Measurements from ENCODE around the gene LGALS7.
"Not testable (repeated sequence)": the region's sequence is repeated elsewhere in the genome, so short reads cannot be mapped to it uniquely, and the experiment has no call there.

Gene LGALS7

GRCh38 chr19:38773469-38774177, at the start of gene LGALS7:
LGALS7 (minus strand) TSS chr19:38773517; CDS start chr19:38773492, 25 bp downstream.
- DNase-seq, result no peak

- not testable (repeated sequence) for DNase-seq
Measured at GRCh38 chr19:38821230-38821825, 48.0 kb upstream of the LGALS7 start.

- no peak for DNase-seq
Measured at GRCh38 chr19:38819231-38819920, 46.1 kb upstream of the LGALS7 start.

DNA sequence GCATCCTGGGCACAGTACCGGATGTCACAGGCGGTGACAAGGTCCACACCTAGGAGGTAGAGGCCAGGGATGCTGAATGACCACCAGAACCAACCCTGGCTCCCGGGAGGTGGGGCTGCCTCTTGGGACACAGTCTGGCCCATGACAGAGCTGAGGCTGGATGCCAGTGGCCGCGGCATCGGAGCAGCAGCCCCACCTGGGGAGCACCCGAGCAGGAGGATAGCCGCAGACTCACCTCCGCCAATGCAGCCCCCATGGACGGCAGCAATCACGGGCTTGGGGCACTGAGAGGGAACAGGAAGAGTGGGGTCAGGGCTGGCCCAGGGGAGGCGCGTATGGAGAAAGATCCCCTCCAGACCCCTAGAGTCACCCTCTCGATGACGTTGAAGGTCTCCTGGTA, 43.8 kb upstream of the LGALS7 start:
- no peak for DNase-seq

- no peak for DNase-seq
Measured at GRCh38 chr19:38816131-38816750, 42.9 kb upstream of the LGALS7 start.

DNA sequence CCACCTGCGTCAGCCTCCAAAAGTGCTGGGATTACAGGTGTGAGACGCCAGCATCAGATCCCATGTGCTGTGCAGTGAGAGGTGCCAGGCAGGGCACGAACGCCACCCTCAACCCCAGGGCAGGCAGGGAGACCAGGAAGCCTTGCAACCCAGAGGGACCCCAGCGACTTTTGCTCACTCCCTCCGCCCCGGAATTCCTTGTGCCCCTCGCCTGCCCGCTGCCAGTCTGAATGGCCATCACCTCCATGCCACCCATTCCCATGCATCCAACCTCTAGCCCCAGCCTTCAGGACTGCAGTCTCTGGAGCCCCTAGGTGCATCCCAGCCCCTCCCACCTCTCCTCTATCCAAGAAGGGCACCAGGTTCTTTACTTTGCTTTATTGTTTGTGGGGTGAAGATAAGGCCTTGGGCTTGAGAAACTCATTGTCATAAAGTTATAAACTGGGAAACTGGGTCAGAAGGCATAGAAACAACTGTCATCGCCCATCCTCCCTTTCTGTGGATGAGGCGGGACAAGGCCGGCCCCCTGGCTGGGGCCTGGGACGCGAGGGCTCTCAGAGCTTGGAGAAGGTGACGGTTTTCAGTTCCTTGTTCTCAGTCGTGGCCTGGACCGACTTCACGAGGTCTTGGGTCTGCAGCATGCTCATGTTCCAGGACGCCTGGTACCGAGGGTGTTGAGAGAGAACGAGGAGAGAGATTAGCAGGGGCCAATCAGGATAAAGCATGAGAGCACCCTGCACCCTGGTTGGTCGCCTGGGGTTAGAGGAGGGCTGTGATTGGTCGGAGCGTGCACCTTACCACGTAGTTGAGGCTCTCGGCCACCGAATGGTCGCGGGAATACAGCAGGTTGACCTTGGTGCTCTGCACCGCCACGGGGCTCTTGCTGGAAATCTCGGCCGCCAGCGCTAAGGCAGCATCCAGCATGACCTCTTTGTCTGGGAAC, 42.0 kb upstream of the LGALS7 start:
- DNase-seq, result no peak

- not testable (repeated sequence) for DNase-seq
Measured at GRCh38 chr19:38813932-38814331, 40.6 kb upstream of the LGALS7 start.

- no peak for DNase-seq
Measured at GRCh38 chr19:38813323-38813722, 40.0 kb upstream of the LGALS7 start.

GRCh38 chr19:38812841-38813320, 39.6 kb upstream of the LGALS7 start, which contains the start of gene LGALS4:
LGALS4 (minus strand) TSS chr19:38812945; CDS start chr19:38812886, 59 bp downstream.
- no peak for DNase-seq

DNA sequence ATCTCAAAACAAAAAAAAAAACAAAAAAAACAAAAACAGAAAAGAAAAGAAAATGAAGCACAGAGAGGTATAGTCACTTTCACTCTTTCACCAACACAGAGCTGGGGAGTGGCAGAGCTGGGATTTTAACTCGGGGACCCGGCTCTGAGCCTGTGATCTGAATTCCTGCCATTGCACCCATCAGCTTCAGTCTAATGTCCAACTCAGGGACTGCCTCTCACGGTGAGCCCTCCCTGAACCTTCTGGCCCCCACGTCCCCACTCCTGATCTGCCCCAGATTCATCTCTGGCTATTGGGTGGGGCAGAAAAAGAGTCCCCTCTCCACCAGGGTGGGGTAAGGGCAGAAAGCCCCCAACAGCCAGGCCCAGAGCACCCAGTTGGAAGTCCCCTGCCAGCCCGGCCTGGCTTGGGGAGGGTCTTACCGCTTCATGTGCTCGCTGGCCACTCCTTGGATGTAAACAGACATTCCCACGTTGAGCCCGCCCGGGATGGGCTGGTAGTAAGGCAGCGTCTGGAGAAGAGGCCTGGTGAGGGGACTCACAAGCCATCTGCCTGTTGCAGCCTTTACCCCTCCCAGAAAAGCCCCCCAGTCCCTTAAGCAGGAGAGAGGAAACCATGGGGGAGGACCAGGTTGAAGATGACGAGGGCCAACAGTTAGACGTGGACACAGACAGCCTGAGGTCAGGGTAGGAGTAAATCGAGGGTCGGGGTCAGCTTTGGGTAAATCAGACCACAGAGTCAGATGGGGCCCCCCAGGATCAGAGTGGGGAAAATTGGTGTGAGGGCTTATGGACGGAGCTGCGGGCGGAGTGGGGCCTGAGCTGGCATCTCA, 38.9 kb upstream of the LGALS7 start:
- DNase-seq, result no peak

GRCh38 chr19:38809592-38810252, 36.4 kb upstream of the LGALS7 start:
- DNase-seq, result no peak

DNA sequence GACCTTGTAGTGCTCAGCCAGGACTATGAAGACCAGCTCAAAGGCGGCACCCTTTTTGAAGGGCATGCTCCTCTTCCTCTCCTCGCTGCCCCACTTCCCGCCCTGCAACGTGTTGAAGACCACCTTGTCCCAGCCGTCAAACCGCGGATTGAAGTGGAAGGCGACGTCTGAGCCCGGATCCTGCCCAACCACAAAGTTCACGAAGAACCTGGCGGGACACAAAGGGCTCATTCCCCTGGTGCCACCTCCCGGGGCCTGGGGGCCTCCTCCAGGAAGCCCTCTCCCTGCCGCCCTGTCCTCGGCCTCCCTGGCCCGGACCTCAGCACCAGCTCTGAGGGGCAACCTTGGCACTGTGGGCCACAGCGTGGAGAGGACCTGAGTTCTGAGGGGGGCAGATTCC, 35.4 kb upstream of the LGALS7 start:
- DNase-seq, result no peak

GRCh38 chr19:38807374-38808098, 34.2 kb upstream of the LGALS7 start:
- not testable (repeated sequence) for DNase-seq

DNA sequence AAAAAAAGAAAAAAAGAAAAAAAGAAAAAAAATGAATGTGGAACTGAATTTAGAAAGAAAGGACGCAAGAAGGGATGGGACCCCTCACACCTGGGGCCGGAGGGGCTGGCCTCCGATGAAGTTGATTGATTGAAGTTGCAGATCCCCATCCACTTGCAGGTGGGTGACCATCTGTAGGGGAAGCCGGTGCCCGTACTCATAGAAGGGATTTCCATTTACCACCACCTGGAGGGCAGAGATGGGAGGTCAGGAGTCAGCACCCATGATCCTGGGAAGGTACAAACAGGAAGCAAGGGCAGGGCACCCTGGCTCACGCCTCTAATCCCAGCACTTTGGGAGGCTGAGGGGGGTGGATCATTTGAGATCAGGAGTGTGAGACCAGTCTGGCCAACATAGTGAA, 33.1 kb upstream of the LGALS7 start:
- no peak for DNase-seq

DNA sequence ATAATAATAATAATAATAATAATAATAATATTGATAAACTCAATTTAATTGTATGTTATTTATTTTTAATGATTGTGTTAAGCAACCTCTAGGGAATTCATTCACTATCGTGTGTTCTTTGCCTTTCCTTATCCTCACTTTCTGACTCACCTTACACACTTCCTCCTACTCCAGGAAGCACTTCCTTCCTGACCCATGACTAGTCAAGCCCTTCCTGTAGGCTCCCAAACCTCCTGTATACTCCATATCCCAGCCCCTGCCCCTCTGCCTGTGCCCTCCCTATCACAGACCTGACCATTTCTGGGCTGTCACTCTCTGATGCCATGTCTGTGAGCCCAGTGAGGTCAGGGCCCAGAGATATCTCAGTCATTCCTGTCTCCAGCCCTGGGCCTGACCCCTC, 31.9 kb upstream of the LGALS7 start:
- DNase-seq, result no peak

DNA sequence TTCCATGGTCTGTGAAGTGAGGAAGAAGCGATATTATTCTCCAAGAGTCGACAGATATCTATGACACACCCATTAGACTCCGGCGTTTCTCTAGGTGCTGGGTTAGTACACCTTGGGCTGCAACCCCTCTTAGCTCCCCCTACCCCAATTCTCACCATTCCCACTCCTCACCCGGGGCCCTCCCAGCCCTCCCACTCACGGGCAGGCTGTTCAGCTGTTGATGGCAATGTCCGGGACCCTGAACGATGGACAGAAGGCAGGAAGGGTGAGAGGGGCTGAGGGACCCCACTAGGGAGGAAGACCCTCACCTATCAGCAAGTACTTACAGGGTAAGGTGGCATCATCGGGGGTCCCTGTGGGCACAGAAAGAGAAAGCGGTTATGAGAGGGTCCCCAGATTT, 30.2 kb upstream of the LGALS7 start:
- DNase-seq, result no peak

DNA sequence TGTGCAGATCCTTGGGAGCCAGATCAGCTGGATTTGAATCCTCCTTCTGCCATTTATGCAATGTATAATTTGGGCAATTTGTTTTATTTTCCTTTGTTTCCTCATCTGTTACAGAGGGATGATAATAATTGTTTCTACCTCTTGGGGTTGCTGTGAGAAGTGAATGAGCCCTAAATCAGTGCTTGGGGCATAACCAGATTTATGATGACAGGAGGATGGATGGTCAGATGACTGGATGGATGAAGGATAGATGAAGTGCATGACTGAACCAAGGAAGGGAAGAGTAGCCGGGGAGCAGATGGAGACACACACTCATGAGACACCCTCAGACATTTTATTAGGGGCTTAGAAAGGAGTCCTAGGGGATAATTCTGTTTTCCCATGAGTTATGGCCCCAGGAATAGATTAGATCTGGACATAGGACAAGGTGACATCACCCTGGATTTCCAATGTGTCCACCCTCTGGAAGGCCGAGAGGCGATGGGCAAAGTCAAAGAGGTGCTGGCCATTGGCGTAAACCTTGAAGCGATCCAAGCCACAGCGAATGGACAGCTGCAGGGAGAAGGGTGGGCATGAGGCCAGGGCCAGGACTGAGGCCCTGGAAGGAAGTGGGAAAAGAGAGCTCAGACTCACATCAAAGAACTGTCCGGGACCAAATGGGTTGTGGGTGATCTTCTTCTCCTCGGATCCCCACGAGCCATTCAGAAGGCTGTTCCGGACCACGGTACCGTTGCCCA, 28.2 kb upstream of the LGALS7 start:
- no peak for DNase-seq

DNA sequence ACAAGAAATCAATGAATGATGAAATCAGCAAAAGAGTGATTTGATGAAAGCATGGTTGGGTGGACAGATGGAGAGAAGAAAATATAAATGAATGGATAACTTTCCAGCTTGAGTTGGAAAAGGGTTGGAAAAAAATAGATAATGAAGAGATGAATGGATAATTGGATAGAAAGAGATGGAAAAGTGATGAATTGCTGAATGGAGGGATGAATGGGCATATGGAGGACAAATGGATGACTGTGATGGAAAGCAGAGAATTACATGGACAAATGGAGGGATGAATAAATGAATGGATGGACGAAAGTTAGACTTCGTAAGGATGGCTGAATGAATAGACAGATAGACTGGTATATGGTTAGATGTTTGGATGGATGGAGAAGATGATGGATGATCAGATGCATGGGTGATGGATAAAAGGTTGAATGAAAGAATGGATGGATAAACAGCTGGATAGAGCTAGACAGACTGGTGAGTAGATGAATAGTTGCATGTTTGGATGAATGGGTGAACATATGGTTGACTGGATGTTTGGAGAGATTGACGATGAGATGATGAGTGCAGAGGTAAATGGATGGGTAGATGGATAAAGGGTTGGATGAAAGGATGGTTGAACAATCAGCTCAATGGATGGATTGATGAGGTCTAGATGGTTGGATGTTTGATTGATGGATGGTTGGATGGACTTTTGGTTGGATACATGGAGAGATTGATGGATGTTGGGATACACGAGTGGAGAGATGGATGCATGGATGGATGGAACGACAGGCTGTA, 27.4 kb upstream of the LGALS7 start:
- no peak for DNase-seq
